ENCODE data around the gene PRMT2. TPM values are rescaled to one million over a fixed set of nuclear protein-coding genes. Genes with fewer than 3 reads are reported as not detected.
A peak's percentile ranks its signal among the peaks of the same experiment; 100 is the strongest.
"Not testable (repeated sequence)": the region's sequence is repeated elsewhere in the genome, so short reads cannot be mapped to it uniquely, and the experiment has no call there.

PRMT2 gene
- total RNA-seq, 2 donors from 2014 or later: 89.1 to 102 TPM

DNA sequence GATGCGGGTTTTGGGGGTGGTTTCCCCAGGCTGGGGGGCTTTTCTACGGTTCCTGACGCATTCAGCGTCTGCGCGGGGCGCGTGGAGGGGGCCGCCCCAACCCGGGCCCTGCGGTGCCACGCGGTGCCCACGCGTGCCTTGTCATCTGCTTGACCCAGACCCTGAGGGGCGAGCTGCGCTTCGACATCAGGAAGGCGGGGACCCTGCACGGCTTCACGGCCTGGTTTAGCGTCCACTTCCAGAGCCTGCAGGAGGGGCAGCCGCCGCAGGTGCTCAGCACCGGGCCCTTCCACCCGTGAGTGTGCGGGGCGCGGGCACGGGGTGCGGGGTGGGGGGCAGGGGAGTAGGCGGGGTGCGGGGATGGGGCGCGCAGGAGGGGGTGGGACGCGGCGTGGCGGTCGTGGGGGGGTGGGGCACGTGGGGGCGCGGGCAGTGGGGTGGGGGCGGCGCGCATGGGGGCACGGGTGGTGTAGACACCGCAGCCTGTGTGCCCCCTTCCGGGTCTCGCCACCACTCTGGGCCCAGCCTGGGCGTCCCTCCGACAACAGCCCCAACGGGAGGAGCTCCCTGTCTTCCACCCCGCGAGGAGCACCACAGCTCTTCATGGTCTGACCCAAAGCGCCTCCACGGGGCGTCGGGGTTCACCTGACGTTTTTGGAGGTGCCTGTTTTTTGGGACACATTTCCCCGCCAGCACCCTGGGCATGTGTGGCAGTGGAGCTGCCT lies 26.3 kb downstream of the PRMT2 start:
- Mint-ChIP-seq H3K4me3 (no peak overlapping the region), H3K27me3 (no peaks in the 10 kb centered on the region), H3K27ac (no peak overlapping the region), H3K4me1 (peaks cover 12% of the 10 kb centered on the region), H3K36me3 (ENCODE audit: low read depth) (peaks cover 5% of the 10 kb centered on the region)
- no peaks in the 10 kb centered on the region for H3K9me3 ChIP-seq (ENCODE audit: control insufficient read depth, low read length, poor library complexity, severe bottlenecking)
- DNase-seq (no peak), ATAC-seq (peak; percentile 42)

DNA sequence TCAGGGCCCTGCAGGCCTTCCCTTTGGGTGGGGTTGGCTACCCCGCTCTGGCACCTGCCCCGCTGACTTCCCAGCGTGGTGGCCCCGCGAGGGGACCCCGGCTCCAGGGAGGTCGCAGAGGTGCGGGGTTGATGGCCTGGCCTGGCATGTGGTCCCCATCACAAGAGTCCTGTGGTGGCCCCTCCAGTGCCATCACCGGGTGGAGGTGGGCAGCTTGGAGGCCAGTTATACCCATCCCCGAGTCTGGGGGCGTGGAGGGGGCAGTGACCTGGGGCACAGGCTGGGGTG lies 26.8 kb downstream of the PRMT2 start:
- H3K27me3 Mint-ChIP-seq: no peaks in the 10 kb centered on the region
- ATAC-seq (no peak), DNase-seq (no peak)
- no peak overlapping the region for H3K4me3 Mint-ChIP-seq
- peaks cover 5% of the 10 kb centered on the region for H3K36me3 Mint-ChIP-seq (ENCODE audit: low read depth)
- no peak overlapping the region for H3K27ac Mint-ChIP-seq
- H3K9me3 ChIP-seq (ENCODE audit: control insufficient read depth, low read length, poor library complexity, severe bottlenecking): no peaks in the 10 kb centered on the region
- peaks cover 12% of the 10 kb centered on the region for H3K4me1 Mint-ChIP-seq

DNA sequence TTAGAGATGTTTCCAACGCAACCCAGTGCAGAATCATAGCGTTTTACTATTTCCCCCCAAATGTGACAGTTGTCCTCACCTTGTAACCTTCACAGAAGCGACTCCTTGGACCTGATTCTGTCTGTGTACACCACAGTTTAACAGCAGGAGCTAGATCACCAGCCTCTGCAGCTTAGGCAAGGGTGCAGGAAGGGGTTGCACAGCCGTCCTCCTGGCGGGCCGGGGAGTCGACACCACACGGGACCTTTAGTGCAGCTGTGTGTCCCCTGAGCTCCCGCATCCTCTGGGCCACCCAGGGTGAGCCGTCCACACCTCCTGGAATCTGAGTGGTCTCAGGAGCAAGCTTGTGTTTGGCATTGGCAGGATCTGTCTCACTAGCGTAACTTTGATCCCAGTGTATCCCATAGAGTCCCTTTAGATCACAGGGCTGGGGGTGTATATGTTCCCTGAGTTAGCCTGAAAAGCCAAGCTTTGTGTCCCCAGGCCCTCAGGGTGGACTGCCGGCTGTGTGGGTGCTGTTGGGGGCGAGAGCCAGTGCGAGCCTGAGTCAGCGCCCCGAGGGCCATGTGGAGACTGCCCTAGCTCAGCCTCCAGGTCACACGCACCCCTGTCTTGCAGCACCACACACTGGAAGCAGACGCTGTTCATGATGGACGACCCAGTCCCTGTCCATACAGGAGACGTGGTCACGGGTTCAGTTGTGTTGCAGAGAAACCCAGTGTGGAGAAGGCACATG lies 27.5 kb downstream of the PRMT2 start:
- Mint-ChIP-seq H3K36me3 (ENCODE audit: low read depth) (peaks cover 5% of the 10 kb centered on the region), H3K27ac (no peak overlapping the region), H3K4me1 (peaks cover 14% of the 10 kb centered on the region), H3K4me3 (no peak overlapping the region), H3K27me3 (no peaks in the 10 kb centered on the region)
- no peak for ATAC-seq
- no peaks in the 10 kb centered on the region for H3K9me3 ChIP-seq (ENCODE audit: control insufficient read depth, low read length, poor library complexity, severe bottlenecking)
- DNase-seq: no peak

DNA sequence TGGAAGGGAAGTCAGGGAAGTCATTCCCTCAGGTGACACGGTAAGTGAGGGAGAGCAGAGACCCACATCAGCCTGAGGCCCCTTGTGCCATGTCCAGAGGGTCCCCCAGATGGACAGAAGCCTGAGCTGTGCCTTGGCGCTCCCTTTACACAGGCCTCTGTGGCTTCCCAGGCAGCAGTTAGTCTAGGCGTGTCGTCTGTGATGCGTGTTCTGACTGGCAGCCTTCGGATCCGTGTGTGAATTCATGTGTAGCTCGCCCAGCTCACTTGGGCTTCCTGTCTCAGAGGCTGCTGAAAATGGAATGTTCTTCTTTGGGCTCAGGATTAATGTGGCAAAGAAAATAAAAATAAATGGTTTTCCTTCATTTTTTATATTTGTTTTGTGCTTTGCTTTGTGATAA lies 28.3 kb downstream of the PRMT2 start:
- ATAC-seq (no peak), DNase-seq (no peak)
- Mint-ChIP-seq H3K4me3 (no peak overlapping the region), H3K27me3 (no peaks in the 10 kb centered on the region), H3K36me3 (ENCODE audit: low read depth) (peaks cover 3% of the 10 kb centered on the region), H3K4me1 (peaks cover 12% of the 10 kb centered on the region), H3K27ac (no peak overlapping the region)
- no peaks in the 10 kb centered on the region for H3K9me3 ChIP-seq (ENCODE audit: control insufficient read depth, low read length, poor library complexity, severe bottlenecking)

DNA sequence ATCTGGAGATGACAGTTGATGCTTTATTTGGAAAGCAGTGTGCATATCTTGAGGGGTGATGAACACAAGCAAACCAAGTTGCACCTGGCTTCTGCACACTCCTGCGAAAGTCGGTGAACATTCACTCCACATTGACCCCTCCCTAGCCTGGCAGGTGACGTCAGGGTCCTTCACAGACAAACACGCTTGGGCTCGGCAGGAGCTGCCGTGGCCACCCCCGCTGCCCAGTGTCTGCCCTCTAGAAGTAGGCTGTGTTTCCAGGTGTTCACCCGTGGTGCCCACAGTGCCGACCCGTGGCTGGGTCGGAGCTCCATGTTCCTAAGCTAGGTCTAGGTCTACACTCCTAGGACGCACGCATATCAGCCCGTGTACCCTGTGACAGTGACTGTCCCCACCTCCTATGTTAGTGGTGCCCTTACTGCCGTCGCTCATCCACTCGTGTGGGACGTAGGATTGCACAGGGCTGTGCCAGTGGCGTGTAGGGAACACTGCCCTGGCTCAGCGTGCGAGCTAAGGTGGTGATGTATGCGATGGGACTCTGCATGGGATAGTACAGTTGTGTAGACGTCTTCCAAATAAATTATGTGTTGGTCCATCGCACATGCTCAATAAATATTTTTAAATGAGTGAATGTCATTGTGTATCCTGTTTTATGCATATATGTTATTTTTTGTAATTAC lies 29.0 kb downstream of the PRMT2 start:
- ATAC-seq (no peak), DNase-seq (no peak)
- H3K36me3 Mint-ChIP-seq (ENCODE audit: low read depth): peaks cover 3% of the 10 kb centered on the region
- peaks cover 10% of the 10 kb centered on the region for H3K4me1 Mint-ChIP-seq
- peaks cover 4% of the 10 kb centered on the region for H3K27me3 Mint-ChIP-seq
- H3K9me3 ChIP-seq (ENCODE audit: control insufficient read depth, low read length, poor library complexity, severe bottlenecking): no peaks in the 10 kb centered on the region
- H3K4me3 Mint-ChIP-seq: no peak overlapping the region
- no peak overlapping the region for H3K27ac Mint-ChIP-seq

DNA sequence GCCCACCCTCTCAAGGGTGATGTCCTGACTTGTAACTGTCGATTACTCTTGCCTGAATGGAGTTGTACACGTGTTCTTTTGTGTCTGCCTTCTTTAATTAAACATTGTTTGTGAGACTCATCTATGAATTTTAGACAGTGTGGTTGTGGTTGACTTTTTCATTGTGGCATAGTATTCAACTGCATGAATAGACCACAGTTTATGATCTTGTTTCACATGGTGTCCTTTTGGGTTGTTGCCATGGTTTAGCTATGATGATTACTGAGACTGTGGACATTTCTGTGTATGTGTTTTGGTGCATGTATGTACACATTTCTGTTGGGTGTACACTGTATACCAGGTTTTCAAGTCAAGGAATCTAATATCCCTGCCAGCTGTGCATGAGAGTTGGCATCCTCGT lies 30.1 kb downstream of the PRMT2 start:
- Mint-ChIP-seq H3K27me3 (peaks cover 4% of the 10 kb centered on the region), H3K36me3 (ENCODE audit: low read depth) (peaks cover 3% of the 10 kb centered on the region), H3K27ac (no peak overlapping the region), H3K4me3 (no peak overlapping the region), H3K4me1 (peaks cover 10% of the 10 kb centered on the region)
- no peak for ATAC-seq
- no peaks in the 10 kb centered on the region for H3K9me3 ChIP-seq (ENCODE audit: control insufficient read depth, low read length, poor library complexity, severe bottlenecking)
- DNase-seq: no peak

DNA sequence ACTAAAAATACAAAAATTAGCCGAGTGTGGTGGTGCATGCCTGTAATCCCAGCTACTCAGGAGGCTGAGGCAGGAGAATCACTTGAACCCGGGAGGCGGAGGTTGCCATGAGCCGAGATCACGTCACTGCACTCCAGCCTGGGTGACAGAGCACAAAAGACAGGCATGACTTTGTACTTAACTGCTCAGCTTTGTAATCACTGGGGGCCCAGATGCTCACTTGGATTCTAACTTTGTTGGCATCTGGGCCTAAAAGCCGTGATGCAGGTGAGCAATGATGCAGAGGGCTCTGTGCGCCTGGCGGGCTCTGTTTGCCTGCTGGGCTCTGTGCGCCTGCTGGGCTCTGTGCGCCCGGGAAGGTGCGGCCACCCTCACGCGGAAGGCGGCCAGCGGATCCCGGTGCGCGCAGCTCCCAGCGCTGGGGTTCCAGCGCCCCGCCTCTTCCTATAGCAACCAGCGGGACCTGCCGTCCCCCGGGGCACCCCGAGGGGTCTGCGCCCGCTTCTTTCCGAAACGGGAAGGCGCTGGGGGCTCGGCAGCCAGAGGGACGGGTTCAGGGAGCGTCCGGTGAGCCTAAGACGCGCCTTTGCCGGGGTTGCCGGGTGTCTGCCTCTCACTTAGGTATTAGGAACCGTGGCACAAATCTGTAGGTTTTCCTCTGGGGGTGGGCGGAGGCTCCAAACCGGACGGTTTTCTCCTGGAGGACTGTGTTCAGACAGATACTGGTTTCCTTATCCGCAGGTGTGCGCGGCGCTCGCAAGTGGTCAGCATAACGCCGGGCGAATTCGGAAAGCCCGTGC lies 31.7 kb downstream of the PRMT2 start:
- Mint-ChIP-seq H3K4me3 (peak overlapping the region; percentile 85), H3K36me3 (ENCODE audit: low read depth) (peaks cover 3% of the 10 kb centered on the region), H3K4me1 (peaks cover 10% of the 10 kb centered on the region), H3K27me3 (peaks cover 9% of the 10 kb centered on the region), H3K27ac (no peak overlapping the region)
- H3K9me3 ChIP-seq (ENCODE audit: control insufficient read depth, low read length, poor library complexity, severe bottlenecking): no peaks in the 10 kb centered on the region
- DNase-seq (no peak), ATAC-seq (no peak)

DNA sequence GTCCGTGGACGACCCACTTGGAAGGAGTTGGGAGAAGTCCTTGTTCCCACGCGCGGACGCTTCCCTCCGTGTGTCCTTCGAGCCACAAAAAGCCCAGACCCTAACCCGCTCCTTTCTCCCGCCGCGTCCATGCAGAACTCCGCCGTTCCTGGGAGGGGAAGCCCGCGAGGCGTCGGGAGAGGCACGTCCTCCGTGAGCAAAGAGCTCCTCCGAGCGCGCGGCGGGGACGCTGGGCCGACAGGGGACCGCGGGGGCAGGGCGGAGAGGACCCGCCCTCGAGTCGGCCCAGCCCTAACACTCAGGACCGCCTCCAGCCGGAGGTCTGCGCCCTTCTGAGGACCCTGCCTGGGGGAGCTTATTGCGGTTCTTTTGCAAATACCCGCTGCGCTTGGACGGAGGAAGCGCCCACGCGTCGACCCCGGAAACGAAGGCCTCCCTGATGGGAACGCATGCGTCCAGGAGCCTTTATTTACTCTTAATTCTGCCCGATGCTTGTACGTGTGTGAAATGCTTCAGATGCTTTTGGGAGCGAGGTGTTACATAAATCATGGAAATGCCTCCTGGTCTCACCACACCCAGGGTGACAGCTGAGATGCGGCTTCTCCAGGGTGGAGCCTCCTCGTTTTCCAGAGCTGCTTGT lies 32.4 kb downstream of the PRMT2 start:
- DNase-seq (no peak), ATAC-seq (no peak)
- Mint-ChIP-seq H3K4me3 (peak overlapping the region; percentile 85), H3K27ac (no peak overlapping the region), H3K36me3 (ENCODE audit: low read depth) (peaks cover 3% of the 10 kb centered on the region), H3K27me3 (peaks cover 9% of the 10 kb centered on the region), H3K4me1 (peaks cover 10% of the 10 kb centered on the region)
- H3K9me3 ChIP-seq (ENCODE audit: control insufficient read depth, low read length, poor library complexity, severe bottlenecking): no peaks in the 10 kb centered on the region

DNA sequence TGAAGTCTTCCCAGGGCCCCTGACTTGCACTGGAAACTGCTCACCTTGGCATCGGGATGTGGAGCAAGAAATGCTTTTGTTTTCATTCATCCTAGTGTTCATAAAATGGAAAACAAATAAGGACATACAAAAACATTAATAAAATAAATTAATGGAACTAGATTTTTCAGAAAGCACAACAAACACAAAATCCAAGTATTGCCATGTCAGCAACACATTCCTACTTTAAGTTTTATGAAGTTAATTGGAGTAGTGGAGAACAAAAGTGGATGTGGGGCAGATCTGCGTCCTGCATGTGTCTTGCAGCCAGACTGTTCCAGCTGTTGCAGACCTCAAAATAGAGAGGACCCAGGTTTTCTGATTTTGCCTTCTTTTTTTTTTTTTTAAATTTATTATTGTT lies 32.9 kb downstream of the PRMT2 start:
- H3K36me3 Mint-ChIP-seq (ENCODE audit: low read depth): peaks cover 3% of the 10 kb centered on the region
- H3K4me1 Mint-ChIP-seq: peaks cover 8% of the 10 kb centered on the region
- ATAC-seq (no peak), DNase-seq (no peak)
- peaks cover 9% of the 10 kb centered on the region for H3K27me3 Mint-ChIP-seq
- H3K27ac Mint-ChIP-seq: no peak overlapping the region
- H3K4me3 Mint-ChIP-seq: peak overlapping the region; percentile 85
- no peaks in the 10 kb centered on the region for H3K9me3 ChIP-seq (ENCODE audit: control insufficient read depth, low read length, poor library complexity, severe bottlenecking)

DNA sequence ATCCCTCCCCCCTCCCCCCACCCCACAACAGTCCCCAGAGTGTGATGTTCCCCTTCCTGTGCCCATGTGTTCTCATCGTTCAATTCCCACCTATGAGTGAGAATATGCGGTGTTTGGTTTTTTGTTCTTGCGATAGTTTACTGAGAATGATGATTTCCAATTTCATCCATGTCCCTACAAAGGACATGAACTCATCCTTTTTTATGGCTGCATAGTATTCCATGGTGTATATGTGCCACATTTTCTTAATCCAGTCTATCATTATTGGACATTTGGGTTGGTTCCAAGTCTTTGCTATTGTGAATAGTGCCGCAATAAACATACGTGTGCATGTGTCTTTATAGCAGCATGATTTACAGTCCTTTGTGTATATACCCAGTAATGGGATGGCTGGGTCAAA lies 33.4 kb downstream of the PRMT2 start:
- H3K9me3 ChIP-seq (ENCODE audit: control insufficient read depth, low read length, poor library complexity, severe bottlenecking); DNase-seq; H3K27me3 Mint-ChIP-seq; H3K4me3 Mint-ChIP-seq; H3K4me1 Mint-ChIP-seq; H3K36me3 Mint-ChIP-seq (ENCODE audit: low read depth); ATAC-seq; H3K27ac Mint-ChIP-seq: not testable (repeated sequence)

DNA sequence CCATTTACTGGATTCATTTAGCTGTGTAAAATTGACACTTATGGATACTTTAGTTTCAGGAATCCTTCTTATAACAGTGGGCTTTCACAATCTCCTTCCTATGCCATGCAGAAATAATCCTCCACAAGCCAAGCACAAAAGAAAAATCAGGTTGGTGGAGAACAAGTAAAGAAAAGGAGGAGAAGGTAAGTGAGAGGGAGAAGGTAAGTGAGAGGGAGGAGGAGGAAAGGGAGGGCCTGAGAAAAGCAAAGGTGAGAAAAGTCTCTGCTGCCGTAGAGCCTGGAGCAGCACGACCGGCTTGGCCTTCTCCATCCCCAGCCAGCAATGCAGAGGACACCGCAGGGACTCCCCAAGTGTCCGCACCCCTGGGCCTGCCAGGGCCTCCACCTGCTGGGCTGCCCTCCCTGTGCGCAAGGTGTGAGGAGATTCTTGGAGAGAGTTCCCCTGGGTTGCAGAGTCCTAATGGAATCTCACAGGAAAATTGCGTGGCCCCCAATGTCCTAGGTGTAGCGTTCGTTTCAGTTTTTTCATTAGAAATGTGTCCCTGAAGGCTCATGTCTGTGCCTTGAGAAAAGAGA lies 39.0 kb downstream of the PRMT2 start:
- no peaks in the 10 kb centered on the region for H3K9me3 ChIP-seq (ENCODE audit: control insufficient read depth, low read length, poor library complexity, severe bottlenecking)
- Mint-ChIP-seq H3K36me3 (ENCODE audit: low read depth) (no peaks in the 10 kb centered on the region), H3K27ac (no peak overlapping the region), H3K4me1 (no peaks in the 10 kb centered on the region), H3K27me3 (peaks cover 4% of the 10 kb centered on the region), H3K4me3 (no peak overlapping the region)
- ATAC-seq (no peak), DNase-seq (no peak)

DNA sequence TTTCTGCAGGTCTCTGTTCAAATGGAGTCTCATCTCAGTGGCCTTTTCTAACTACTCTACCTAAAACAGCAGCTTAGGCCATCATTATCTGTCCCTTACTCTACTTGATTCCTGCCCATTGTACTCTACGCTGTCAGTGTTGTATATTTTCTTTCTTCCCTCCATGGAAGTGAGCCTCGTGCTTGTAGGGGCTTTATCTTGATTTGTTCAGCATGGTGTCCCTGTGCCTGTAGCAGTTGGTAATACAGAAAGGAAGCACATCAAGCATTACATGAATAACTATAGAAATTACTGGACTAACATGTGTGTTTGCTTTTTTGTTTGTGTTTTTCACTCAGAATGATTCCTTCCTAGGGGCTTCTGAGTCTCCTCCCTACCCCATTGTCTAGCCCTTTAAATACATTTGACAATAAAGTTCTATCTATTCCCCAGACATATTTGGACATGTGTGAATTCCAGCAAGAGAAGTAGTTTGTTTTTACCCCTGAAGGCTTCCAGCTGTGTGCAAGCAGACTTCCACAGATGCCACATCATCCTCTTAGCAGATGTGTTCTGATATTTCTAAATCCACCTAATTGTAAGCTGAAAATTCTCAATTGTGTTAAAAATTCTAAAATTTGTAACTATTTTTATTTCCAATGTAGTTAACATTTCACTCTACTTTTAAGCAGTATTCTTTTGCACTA lies 40.3 kb downstream of the PRMT2 start:
- no peaks in the 10 kb centered on the region for H3K36me3 Mint-ChIP-seq (ENCODE audit: low read depth)
- peaks cover 9% of the 10 kb centered on the region for H3K27me3 Mint-ChIP-seq
- DNase-seq (no peak), ATAC-seq (no peak)
- no peak overlapping the region for H3K4me3 Mint-ChIP-seq
- no peaks in the 10 kb centered on the region for H3K4me1 Mint-ChIP-seq
- no peak overlapping the region for H3K27ac Mint-ChIP-seq
- no peaks in the 10 kb centered on the region for H3K9me3 ChIP-seq (ENCODE audit: control insufficient read depth, low read length, poor library complexity, severe bottlenecking)
